Type B pancreatic cell (in vitro differentiated cells): ENCODE data around the gene TULP4. TPM values are rescaled to one million over a fixed set of nuclear protein-coding genes. Genes with fewer than 3 reads are reported as not detected.

ENCODE experiments used
- DNase-seq: peaks from one replicate; pipeline ENCODE4 v3.0.0; 2021; ENCODE audit warnings: mixed read lengths; ENCODE audit not compliant: unreplicated experiment; ENCODE audit errors: extremely low spot score
- H3K27ac Mint-ChIP-seq: 2 replicates; pipeline ENCODE4 v1.8.0; 2021; ENCODE audit warnings: mild to moderate bottlenecking, mixed read lengths
- H3K27me3 Mint-ChIP-seq: 2 replicates; pipeline ENCODE4 v1.8.0; 2021; ENCODE audit warnings: mixed read lengths
- H3K36me3 Mint-ChIP-seq: 2 replicates; pipeline ENCODE4 v1.8.0; 2021; ENCODE audit warnings: mixed read lengths
- H3K4me1 Mint-ChIP-seq: one replicate; pipeline ENCODE4 v1.8.0; 2021; ENCODE audit warnings: mixed read lengths; ENCODE audit not compliant: unreplicated experiment
- H3K4me3 Mint-ChIP-seq: 2 replicates; pipeline ENCODE4 v1.8.0; 2021; ENCODE audit warnings: mild to moderate bottlenecking, mixed read lengths
- H3K9me3 Mint-ChIP-seq: 2 replicates; pipeline ENCODE4 v1.8.0; 2021; ENCODE audit warnings: mixed read lengths
- CTCF ChIP-seq: fragments of 200-600 bp; sonication (generic); conservative IDR thresholded peaks from 2 replicates; pipeline ENCODE4 v1.5.0; 2021; ENCODE audit warnings: antibody characterized with exemption, mild to moderate bottlenecking
- total RNA-seq: library from RNA; stranded (reverse); gene quantifications from 2 replicates; pipeline ENCODE4 v1.2.1, GENCODE V29; 2021; ENCODE audit warnings: low replicate concordance

Gene TULP4
- total RNA-seq, 1 donor from 2014 or later, result 109 TPM

GRCh38 chr6:158321960-158322359, 9.7 kb downstream of the TULP4 start:
- H3K4me1 Mint-ChIP-seq, result peaks cover 13% of the 10 kb centered on the region
- H3K9me3 Mint-ChIP-seq, result no peaks in the 10 kb centered on the region
- no peaks in the 10 kb centered on the region for H3K27me3 Mint-ChIP-seq
- H3K4me3 Mint-ChIP-seq, result no peak overlapping the region
- H3K27ac Mint-ChIP-seq, result no peak overlapping the region
- peaks cover 43% of the 10 kb centered on the region for H3K36me3 Mint-ChIP-seq
- DNase-seq, result no peak
- no peak for TF ChIP-seq CTCF

GRCh38 chr6:158322400-158322723, 10.1 kb downstream of the TULP4 start:
- H3K4me3 Mint-ChIP-seq, result no peak overlapping the region
- H3K27ac Mint-ChIP-seq, result peak overlapping the region; percentile 46
- H3K4me1 Mint-ChIP-seq, result peaks cover 13% of the 10 kb centered on the region
- H3K36me3 Mint-ChIP-seq, result peaks cover 43% of the 10 kb centered on the region
- H3K9me3 Mint-ChIP-seq, result no peaks in the 10 kb centered on the region
- H3K27me3 Mint-ChIP-seq, result no peaks in the 10 kb centered on the region
- no peak for DNase-seq
- TF ChIP-seq CTCF, result no peak

- Mint-ChIP-seq H3K9me3 (no peaks in the 10 kb centered on the region), H3K27me3 (no peaks in the 10 kb centered on the region), H3K27ac (peak overlapping the region; percentile 46), H3K4me1 (peaks cover 18% of the 10 kb centered on the region), H3K36me3 (peaks cover 42% of the 10 kb centered on the region), H3K4me3 (no peak overlapping the region)
- TF ChIP-seq CTCF, result no peak
- DNase-seq, result no peak
Observed at GRCh38 chr6:158322724-158323560, 10.7 kb downstream of the TULP4 start.

- no peaks in the 10 kb centered on the region for H3K9me3 Mint-ChIP-seq
- H3K27ac Mint-ChIP-seq, result no peak overlapping the region
- no peak for DNase-seq
- peaks cover 22% of the 10 kb centered on the region for H3K4me1 Mint-ChIP-seq
- H3K4me3 Mint-ChIP-seq, result no peak overlapping the region
- peaks cover 42% of the 10 kb centered on the region for H3K36me3 Mint-ChIP-seq
- TF ChIP-seq CTCF, result no peak
- no peaks in the 10 kb centered on the region for H3K27me3 Mint-ChIP-seq
Observed at GRCh38 chr6:158323561-158323958, 11.3 kb downstream of the TULP4 start.

GRCh38 chr6:158324136-158324535, 11.9 kb downstream of the TULP4 start:
- H3K4me3 Mint-ChIP-seq, result no peak overlapping the region
- H3K27me3 Mint-ChIP-seq, result no peaks in the 10 kb centered on the region
- no peak for DNase-seq
- no peak for TF ChIP-seq CTCF
- no peaks in the 10 kb centered on the region for H3K9me3 Mint-ChIP-seq
- no peak overlapping the region for H3K27ac Mint-ChIP-seq
- peaks cover 24% of the 10 kb centered on the region for H3K4me1 Mint-ChIP-seq
- H3K36me3 Mint-ChIP-seq, result peaks cover 39% of the 10 kb centered on the region
